HCT116 (cell line): ENCODE measurements around the gene BRD7. TPM values are rescaled to one million over a fixed set of nuclear protein-coding genes. Genes with fewer than 3 reads are reported as not detected.

Source experiments
- ATAC-seq: fragments of 200-7000 bp; cut with Tn5 transposase; 2 replicates; pipeline ENCODE4 v1.9.1; 2020; ENCODE audit warnings: mild to moderate bottlenecking, moderate library complexity
- Bru-seq: library from RNA; stranded (reverse); fragments of 400-500 nt; gene quantifications from one replicate; lab custom pipeline; 2021; lab: Mats Ljungman, UMichigan
- BruChase-seq, 2 experiments: library from RNA; stranded (reverse); fragments of 400-500 nt; gene quantifications; one replicate each; lab custom pipeline; 2021; lab: Mats Ljungman, UMichigan
- BruUV-seq: library from RNA; stranded (reverse); fragments of 400-500 nt; replicated peaks from 2 replicates; lab custom pipeline; 2021; lab: Mats Ljungman, UMichigan
- CTCF ChIA-PET: fragments of 300-600 bp; sonication (Branson Sonifier 250); formaldehyde crosslinking; loops from one replicate; lab custom pipeline; 2021; ENCODE audit warnings: antibody characterized with exemption; lab: Charles Lee
- POLR2A ChIA-PET: fragments of 300-600, 350-600 bp; sonication (Branson Sonifier 250); formaldehyde crosslinking; loops from one replicate; lab custom pipeline; 2021; ENCODE audit warnings: antibody characterized with exemption; lab: Charles Lee
- RAD21 ChIA-PET, 2 experiments: fragments of 300-600 bp; sonication (Branson Sonifier 250); formaldehyde crosslinking; loops; one replicate each; lab custom pipeline; 2023; ENCODE audit warnings: low total read pairs in 2 of 2; ENCODE audit not compliant: uncharacterized antibody in 2 of 2, unreplicated experiment in 2 of 2, low non-redundant PET in 1 of 2; lab: Charles Lee
- DNase-seq: peaks from one replicate; pipeline ENCODE4 v3.0.0-alpha.2; 2010; ENCODE audit warnings: low read depth, low spot score
- H2AFZ ChIP-seq: fragments of 200-600 bp; shearing (Covaris generic), sonication (generic); 2 replicates; pipeline ENCODE4 v1.6.1; 2017; ENCODE audit warnings: low read depth, mixed run types, mixed read lengths, antibody characterized with exemption, low read length; ENCODE audit not compliant: poor library complexity, severe bottlenecking
- H3K27ac ChIP-seq: 2 replicates; pipeline ENCODE4 v1.5.1; 2012; ENCODE audit warnings: low read depth, low read length
- H3K27me3 ChIP-seq: fragments of 200-600 bp; sonication (generic); 2 replicates; pipeline ENCODE4 v1.6.1; 2016; ENCODE audit warnings: mixed run types, low read length, mixed read lengths; ENCODE audit not compliant: insufficient read depth
- H3K36me3 ChIP-seq, 2 experiments: fragments of 200-500 bp in 1 of 2; fragments of 200-600 bp in 1 of 2; sonication (Bioruptor generic) in 1 of 2; sonication (generic) in 1 of 2; 2 replicates each; pipeline versions ENCODE4 v1.5.1 to v1.6.1; 2014 to 2016; ENCODE audit warnings: low read length in 2 of 2, inconsistent platforms in 1 of 2, mixed read lengths in 1 of 2, mixed run types in 1 of 2; ENCODE audit not compliant: insufficient read depth in 2 of 2, control insufficient read depth in 1 of 2
- H3K4me1 ChIP-seq, 2 experiments: fragments of 200-600 bp in 1 of 2; sonication (generic) in 1 of 2; 2 replicates each; pipeline versions ENCODE4 v1.5.1 to v1.6.1; 2012 to 2017; ENCODE audit warnings: low read length in 2 of 2, inconsistent platforms in 1 of 2, mild to moderate bottlenecking in 1 of 2, mixed read lengths in 1 of 2, mixed run types in 1 of 2, moderate library complexity in 1 of 2; ENCODE audit not compliant: insufficient read depth in 2 of 2, control insufficient read depth in 1 of 2
- H3K4me2 ChIP-seq: fragments of 200-600 bp; sonication (generic); 2 replicates; pipeline ENCODE4 v1.6.1; 2017; ENCODE audit warnings: mixed run types, low read length, mixed read lengths
- H3K4me3 ChIP-seq, 2 experiments: fragments of 200-600 bp in 1 of 2; sonication (generic) in 1 of 2; replicated peaks in 1 of 2; 2 replicates each; pipeline ENCODE4 v1.5.1; 2011 to 2016; ENCODE audit warnings: low read length in 2 of 2, control low read depth in 1 of 2, low read depth in 1 of 2, mild to moderate bottlenecking in 1 of 2, mixed read lengths in 1 of 2, mixed run types in 1 of 2
- H3K79me2 ChIP-seq: fragments of 200-600 bp; sonication (generic); 2 replicates; pipeline ENCODE4 v1.6.1; 2017; ENCODE audit warnings: mild to moderate bottlenecking, mixed run types, low read length, moderate library complexity, mixed read lengths; ENCODE audit not compliant: insufficient read depth
- H3K9ac ChIP-seq: fragments of 200-600 bp; sonication (generic); 2 replicates; pipeline ENCODE4 v1.6.1; 2016; ENCODE audit warnings: low read length, mixed read lengths
- H3K9me2 ChIP-seq: fragments of 200-600 bp; sonication (generic), shearing (Covaris generic); 2 replicates; pipeline ENCODE4 v1.6.1; 2017; ENCODE audit warnings: mixed run types, mild to moderate bottlenecking, moderate library complexity; ENCODE audit not compliant: insufficient read depth
- H3K9me3 ChIP-seq, 2 experiments: fragments of 200-500 bp in 1 of 2; fragments of 200-600 bp in 1 of 2; sonication (Bioruptor generic) in 1 of 2; sonication (generic) in 1 of 2; 2 replicates each; pipeline ENCODE4 v1.6.1; 2014 to 2017; ENCODE audit warnings: low read length in 2 of 2, mixed read lengths in 2 of 2, inconsistent platforms in 1 of 2, low read depth in 1 of 2, mild to moderate bottlenecking in 1 of 2, mixed run types in 1 of 2, moderate library complexity in 1 of 2; ENCODE audit not compliant: control insufficient read depth in 1 of 2, insufficient read depth in 1 of 2
- H4K20me1 ChIP-seq: fragments of 200-600 bp; sonication (generic), shearing (Covaris generic); 2 replicates; pipeline ENCODE4 v1.6.1; 2017; ENCODE audit warnings: mixed run types, mild to moderate bottlenecking, moderate library complexity; ENCODE audit not compliant: insufficient read depth
- CEBPB ChIP-seq: IDR thresholded peaks from 2 replicates; pipeline ENCODE4 v1.6.1; 2012; ENCODE audit warnings: low read depth
- EZH2 ChIP-seq: fragments of 200-600 bp; sonication (generic); IDR thresholded peaks from 2 replicates; pipeline ENCODE4 v1.6.1; 2017; ENCODE audit warnings: antibody characterized with exemption, mixed run types
- POLR2AphosphoS5 ChIP-seq: IDR thresholded peaks from 2 replicates; pipeline ENCODE4 v1.6.1; 2011; ENCODE audit warnings: mild to moderate bottlenecking, low read depth, low read length, moderate library complexity
- RAD21 ChIP-seq: IDR thresholded peaks from 2 replicates; pipeline ENCODE4 v1.6.1; 2012; ENCODE audit warnings: low read depth, mild to moderate bottlenecking
- YY1 ChIP-seq: IDR thresholded peaks from 2 replicates; pipeline ENCODE4 v1.6.1; 2011; ENCODE audit warnings: low read length, low read depth, moderate library complexity, mild to moderate bottlenecking; ENCODE audit not compliant: insufficient replicate concordance; ENCODE audit errors: extremely low read depth
- ZBTB33 ChIP-seq: IDR thresholded peaks from 2 replicates; pipeline ENCODE4 v1.6.1; 2011; ENCODE audit warnings: mild to moderate bottlenecking, low read length, moderate library complexity; ENCODE audit not compliant: insufficient replicate concordance; ENCODE audit errors: extremely low read depth
- ZFX ChIP-seq: fragments of 450-650 bp; IDR thresholded peaks from 2 replicates; pipeline ENCODE4 v1.6.1; 2017
- intact Hi-C: fragments of 100-400 bp; cut with micrococcal nuclease; formaldehyde crosslinking; loops from 2 replicates; pipeline ENCODE4 v1.10.0; 2022
- long read RNA-seq: library from polyadenylated mRNA; unstranded; transcript quantifications from one replicate; pipeline ENCODE4 v2.0.0, GENCODE V29; 2021; ENCODE audit not compliant: unreplicated experiment
- polyA plus RNA-seq: library from polyadenylated mRNA; unstranded; fragments of >200 nt; gene quantifications from 2 replicates; pipeline ENCODE4 v1.2.1, GENCODE V29; 2012; ENCODE audit warnings: missing spikeins
- total RNA-seq: library from RNA; stranded (reverse); gene quantifications from one replicate; pipeline ENCODE4 v1.2.1, GENCODE V29; 2021; ENCODE audit not compliant: unreplicated experiment
- TF ChIP-seq, protein P1 (sequence below), 3 experiments: fragments of 200-600 bp in 1 of 3; sonication (generic) in 1 of 3; IDR thresholded peaks in 2 of 3; conservative IDR thresholded peaks in 1 of 3; 2 replicates each; pipeline ENCODE4 v1.5.1; 2012 to 2017; ENCODE audit warnings: low read depth in 2 of 3, low read length in 2 of 3, antibody characterized with exemption in 1 of 3, borderline replicate concordance in 1 of 3, control low read depth in 1 of 3, mild to moderate bottlenecking in 1 of 3, mixed read lengths in 1 of 3, mixed run types in 1 of 3, moderate library complexity in 1 of 3; ENCODE audit not compliant: insufficient read depth in 1 of 3

The BRD7 gene
- 85.4 TPM for total RNA-seq
- 41.8 and 56.2 TPM in 2 replicates for polyA plus RNA-seq
- percentile 88 among the genes with signal in this experiment for Bru-seq, nascent RNA
- BruChase-seq, experiment 1, labeled RNA remaining after a 6-hour chase, result percentile 87 among the genes with signal in this experiment
- BruChase-seq, experiment 2, labeled RNA remaining after a 2-hour chase, result percentile 82 among the genes with signal in this experiment
- long read RNA-seq, full-length matches to known transcripts, result 48 of 130 reads
- long read RNA-seq, partial matches to known transcripts, result 59 of 130 reads
- long read RNA-seq, other reads (novel, unspliced or antisense), result 23 of 130 reads

DNA sequence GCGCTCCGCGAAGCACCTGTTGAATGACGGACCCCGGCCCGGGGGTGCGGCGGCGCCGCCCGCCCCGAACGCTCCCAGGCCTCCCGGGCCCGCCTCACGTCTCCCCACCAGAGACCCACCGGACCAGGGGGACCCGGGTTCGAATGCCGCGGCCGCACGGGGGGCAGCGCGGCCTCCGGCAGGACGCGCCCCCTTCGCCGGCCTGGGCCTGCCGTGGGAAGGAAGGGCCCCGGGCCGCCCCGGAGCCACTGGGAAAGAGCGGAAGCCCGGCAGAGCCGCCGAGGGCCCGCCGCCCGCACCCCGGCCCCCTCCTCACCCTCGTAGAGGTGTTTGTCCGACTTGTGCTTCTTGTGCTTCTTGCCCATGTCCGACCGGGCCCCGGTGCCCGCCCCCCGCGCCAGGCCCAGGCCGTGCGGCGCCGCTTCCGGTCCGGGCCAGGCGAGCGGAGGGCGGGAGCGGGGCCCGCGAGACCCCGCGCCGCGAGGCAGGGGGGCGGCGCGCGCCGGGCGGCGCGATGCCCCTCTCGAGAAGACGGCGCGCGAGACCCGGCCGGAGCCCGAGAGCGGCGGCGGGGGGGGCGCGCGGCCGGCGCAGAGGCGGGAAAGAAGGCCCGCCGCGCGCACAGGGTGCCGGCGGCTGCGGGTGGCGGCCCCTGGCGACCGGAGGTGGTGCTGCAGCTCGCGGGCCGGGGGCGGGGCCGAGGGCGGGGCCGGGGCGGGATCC is at the start of gene BRD7:
BRD7 (minus strand) TSS at position 579 of the 723 bp plus-strand sequence; CDS start at position 365, 214 bp downstream.
- no peak for DNase-seq
- intact Hi-C loops, result no loop called here

More for the DNA sequence above, at the start of gene BRD7:
- H3K4me3 ChIP-seq, result peak within 1 kb of the TSS; percentile 61 to 82
- H3K4me2 ChIP-seq, result peak within 1 kb of the TSS; percentile 70
- H3K79me2 ChIP-seq, result peaks cover 49% of the 10 kb centered on the region
- POLR2A ChIA-PET, result interaction anchor here (0.7 to 1.3 kb wide), 3 partner anchors 173 to 438 kb away, joined by 3 to 4 read pairs (median 4); no protein-coding TSS in a partner anchor
- H3K4me1 ChIP-seq, result peaks cover 10 to 19% of the 10 kb centered on the region in 2 experiments
- no peaks in the 10 kb centered on the region for H3K9me3 ChIP-seq
- no peaks in the 10 kb centered on the region for H3K27me3 ChIP-seq
- peaks cover 19 to 21% of the 10 kb centered on the region in 2 experiments; a peak in 2 of 4 replicates for H3K36me3 ChIP-seq
- ATAC-seq, result peak; percentile 85
- no TSS peak for BruUV-seq
- TF ChIP-seq, protein P1, sequence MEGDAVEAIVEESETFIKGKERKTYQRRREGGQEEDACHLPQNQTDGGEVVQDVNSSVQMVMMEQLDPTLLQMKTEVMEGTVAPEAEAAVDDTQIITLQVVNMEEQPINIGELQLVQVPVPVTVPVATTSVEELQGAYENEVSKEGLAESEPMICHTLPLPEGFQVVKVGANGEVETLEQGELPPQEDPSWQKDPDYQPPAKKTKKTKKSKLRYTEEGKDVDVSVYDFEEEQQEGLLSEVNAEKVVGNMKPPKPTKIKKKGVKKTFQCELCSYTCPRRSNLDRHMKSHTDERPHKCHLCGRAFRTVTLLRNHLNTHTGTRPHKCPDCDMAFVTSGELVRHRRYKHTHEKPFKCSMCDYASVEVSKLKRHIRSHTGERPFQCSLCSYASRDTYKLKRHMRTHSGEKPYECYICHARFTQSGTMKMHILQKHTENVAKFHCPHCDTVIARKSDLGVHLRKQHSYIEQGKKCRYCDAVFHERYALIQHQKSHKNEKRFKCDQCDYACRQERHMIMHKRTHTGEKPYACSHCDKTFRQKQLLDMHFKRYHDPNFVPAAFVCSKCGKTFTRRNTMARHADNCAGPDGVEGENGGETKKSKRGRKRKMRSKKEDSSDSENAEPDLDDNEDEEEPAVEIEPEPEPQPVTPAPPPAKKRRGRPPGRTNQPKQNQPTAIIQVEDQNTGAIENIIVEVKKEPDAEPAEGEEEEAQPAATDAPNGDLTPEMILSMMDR (IDR thresholded peaks at IDR 0.05 in 2 of 3, conservative IDR thresholded peaks at IDR 0.05 in 1 of 3; ENCODE audit: borderline replicate concordance in 1 of 3, insufficient read depth in 1 of 3, low read depth in 2 of 3, low read length in 2 of 3), result peak in 1 of 3 experiments; percentile 35; a peak in 1 of 6 replicates
- TF ChIP-seq RAD21, result no peak
- TF ChIP-seq EZH2, result no peak
- peak; percentile 52; the same call in 1 of the 2 replicates for TF ChIP-seq POLR2AphosphoS5
- TF ChIP-seq ZFX, result peak; percentile 93
- TF ChIP-seq YY1, result peak; percentile 38
- peak; percentile 54 for TF ChIP-seq ZBTB33
- TF ChIP-seq CEBPB, result no peak
- TF ChIP-seq, all 23 proteins: peak for 5
- ChIA-PET CTCF (interaction anchor here (0.6 to 1.6 kb wide), 5 partner anchors 14 to 438 kb away, joined by 3 to 11 read pairs (median 4); partner anchors contain the start of gene CNEP1R1), RAD21 (interaction anchor here in 1 of 2 experiments (0.6 kb wide), 1 partner anchor 46 kb away, joined by 3 read pairs; no protein-coding TSS in a partner anchor)
- peak within 1 kb of the TSS; percentile 62 for H3K27ac ChIP-seq
- H2AFZ ChIP-seq, result peak within 1 kb of the TSS; percentile 24
- H3K9ac ChIP-seq, result peak within 1 kb of the TSS; percentile 80
- H3K9me2 ChIP-seq, result no peaks in the 10 kb centered on the region
- H4K20me1 ChIP-seq, result peaks cover 4% of the 10 kb centered on the region; the same call in 1 of the 2 replicates
